Measurements from ENCODE around the gene PCNP. TPM values are rescaled to one million over a fixed set of nuclear protein-coding genes. Genes with fewer than 3 reads are reported as not detected.
A peak's percentile ranks its signal among the peaks of the same experiment; 100 is the strongest.
"Not testable (repeated sequence)": the region's sequence is repeated elsewhere in the genome, so short reads cannot be mapped to it uniquely, and the experiment has no call there.

Gene PCNP
- total RNA-seq, 2 donors from 2014 or later = 211 to 242 TPM

DNA sequence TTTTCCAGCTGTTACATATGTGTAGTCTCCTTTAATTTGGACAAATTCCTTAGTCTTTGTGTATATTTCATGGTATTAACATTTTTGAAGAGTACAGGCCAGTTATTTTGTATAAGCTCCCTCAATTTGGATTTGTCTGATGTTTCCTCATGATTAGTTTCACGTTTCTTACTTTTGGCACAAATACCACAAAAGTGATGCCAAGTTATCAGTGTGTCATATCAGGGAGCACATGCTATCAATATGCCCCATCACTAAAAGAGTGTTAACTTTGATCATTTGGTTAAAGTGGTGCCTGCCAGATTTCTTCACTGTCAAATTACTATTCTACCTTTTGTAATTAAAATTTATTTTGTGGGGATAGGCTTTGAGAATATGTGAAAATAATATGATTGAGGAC, 14.6 kb downstream of the PCNP start:
- Mint-ChIP-seq H3K36me3 (ENCODE audit: insufficient read depth in 2 of 2) (peaks cover 7 to 33% of the 10 kb centered on the region in 2 donors), H3K27ac (peak overlapping the region; percentile 75), H3K27me3 (ENCODE audit: low read depth) (no peaks in the 10 kb centered on the region), H3K9me3 (no peaks in the 10 kb centered on the region), H3K4me1 (ENCODE audit: low read depth) (peaks cover 32% of the 10 kb centered on the region), H3K4me3 (no peak overlapping the region)
- ATAC-seq (replicated peaks in 1 of 2) (no peak), DNase-seq (no peak)

DNA sequence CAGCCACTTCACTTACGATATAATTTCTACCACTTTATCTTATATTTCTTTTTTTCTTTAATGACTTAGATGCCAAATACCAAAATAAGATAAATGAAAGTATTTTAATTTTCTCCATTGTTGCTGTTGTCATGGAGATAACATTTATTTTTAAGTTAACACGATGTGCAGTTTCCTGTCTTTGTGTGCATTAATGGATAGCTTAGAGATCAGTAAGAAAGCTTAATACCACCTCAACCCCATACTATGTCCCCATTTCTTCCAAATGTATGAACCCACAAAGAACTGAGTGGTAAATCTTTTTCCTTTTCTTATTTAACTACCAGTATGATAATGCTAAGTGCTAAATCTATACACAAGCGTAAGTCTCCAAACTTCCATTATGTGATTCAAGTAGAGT, 17.1 kb downstream of the PCNP start:
- Mint-ChIP-seq H3K4me3 (no peak overlapping the region), H3K9me3 (no peaks in the 10 kb centered on the region), H3K27ac (no peak overlapping the region), H3K4me1 (ENCODE audit: low read depth) (peaks cover 13% of the 10 kb centered on the region), H3K27me3 (ENCODE audit: low read depth) (no peaks in the 10 kb centered on the region), H3K36me3 (ENCODE audit: insufficient read depth in 2 of 2) (peaks cover 4 to 28% of the 10 kb centered on the region in 2 donors)
- DNase-seq (no peak), ATAC-seq (replicated peaks in 1 of 2) (no peak)

DNA sequence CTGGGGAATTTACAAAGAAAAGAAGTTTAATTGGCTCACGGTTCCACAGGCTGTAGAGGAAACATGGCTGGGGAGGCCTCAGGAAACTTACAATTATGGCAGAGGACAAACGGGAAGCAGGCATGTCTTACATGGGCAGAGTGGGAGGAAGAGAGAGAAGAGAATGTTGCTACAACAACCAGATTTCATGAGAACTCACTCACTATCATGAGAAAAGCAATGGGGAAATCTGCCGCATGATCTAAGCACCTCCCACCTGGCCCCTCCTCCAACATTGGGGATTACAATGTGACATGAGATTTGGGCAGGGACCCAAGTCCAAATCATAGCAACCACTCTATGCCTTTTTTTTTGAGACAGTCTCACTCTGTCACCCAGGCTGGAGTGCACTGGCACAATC, 28.8 kb downstream of the PCNP start:
- peaks cover 0 to 8% of the 10 kb centered on the region in 2 donors for H3K36me3 Mint-ChIP-seq (ENCODE audit: insufficient read depth in 2 of 2)
- H3K4me1 Mint-ChIP-seq (ENCODE audit: low read depth) = peaks cover 9% of the 10 kb centered on the region
- DNase-seq (no peak), ATAC-seq (replicated peaks in 1 of 2) (no peak)
- peaks cover 0 to 1% of the 10 kb centered on the region in 2 donors for H3K9me3 Mint-ChIP-seq
- no peaks in the 10 kb centered on the region for H3K27me3 Mint-ChIP-seq (ENCODE audit: low read depth)
- no peak overlapping the region for H3K27ac Mint-ChIP-seq
- no peak overlapping the region for H3K4me3 Mint-ChIP-seq

DNA sequence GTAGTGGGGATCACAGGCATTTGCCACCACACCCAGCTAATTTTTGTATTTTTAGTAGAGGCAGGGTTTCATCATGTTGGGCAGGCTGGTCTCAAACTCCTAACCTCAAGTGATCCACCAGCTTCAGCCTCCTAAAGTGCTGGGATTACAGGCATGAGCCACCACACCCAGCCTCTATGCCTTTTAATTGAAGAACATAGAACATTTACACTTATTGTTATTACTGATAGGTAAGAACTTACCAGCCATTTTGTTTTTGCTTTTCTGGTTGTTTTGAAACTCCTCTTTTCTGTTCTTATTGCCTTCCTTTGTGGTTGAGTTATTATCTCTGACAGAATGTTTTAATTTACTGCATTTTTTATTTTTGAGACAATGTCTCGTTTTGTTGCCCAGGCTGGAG, 29.2 kb downstream of the PCNP start:
- ATAC-seq (replicated peaks in 1 of 2) = no peak
- H3K4me1 Mint-ChIP-seq (ENCODE audit: low read depth) = peaks cover 9% of the 10 kb centered on the region
- peaks cover 0 to 1% of the 10 kb centered on the region in 2 donors for H3K9me3 Mint-ChIP-seq
- no peak for DNase-seq
- peaks cover 0 to 8% of the 10 kb centered on the region in 2 donors for H3K36me3 Mint-ChIP-seq (ENCODE audit: insufficient read depth in 2 of 2)
- no peak overlapping the region for H3K27ac Mint-ChIP-seq
- H3K4me3 Mint-ChIP-seq = no peak overlapping the region
- no peaks in the 10 kb centered on the region for H3K27me3 Mint-ChIP-seq (ENCODE audit: low read depth)

DNA sequence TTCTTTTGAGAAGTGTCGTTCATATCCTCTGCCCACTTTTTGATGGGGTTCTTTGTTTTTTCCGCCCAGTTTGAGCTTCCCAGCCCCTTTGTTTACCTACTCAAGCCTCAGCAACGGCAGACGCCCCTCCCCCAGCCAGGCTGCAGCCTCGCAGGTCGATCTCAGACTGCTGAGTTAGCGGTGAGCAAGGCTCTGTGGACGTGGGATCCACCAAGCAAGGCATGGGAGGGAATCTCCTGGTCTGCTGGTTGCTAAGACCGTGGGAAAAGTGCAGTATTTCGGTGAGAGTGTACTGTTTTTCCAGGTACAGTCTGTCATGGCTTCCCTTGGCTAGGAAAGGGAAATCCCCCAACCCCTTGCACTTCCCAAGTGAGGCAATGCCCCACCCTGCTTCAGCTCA, 31.4 kb downstream of the PCNP start:
- H3K27ac Mint-ChIP-seq; H3K9me3 Mint-ChIP-seq; H3K4me1 Mint-ChIP-seq (ENCODE audit: low read depth); DNase-seq; ATAC-seq (replicated peaks in 1 of 2); H3K4me3 Mint-ChIP-seq; H3K27me3 Mint-ChIP-seq (ENCODE audit: low read depth); H3K36me3 Mint-ChIP-seq (ENCODE audit: insufficient read depth in 2 of 2): not testable (repeated sequence)

DNA sequence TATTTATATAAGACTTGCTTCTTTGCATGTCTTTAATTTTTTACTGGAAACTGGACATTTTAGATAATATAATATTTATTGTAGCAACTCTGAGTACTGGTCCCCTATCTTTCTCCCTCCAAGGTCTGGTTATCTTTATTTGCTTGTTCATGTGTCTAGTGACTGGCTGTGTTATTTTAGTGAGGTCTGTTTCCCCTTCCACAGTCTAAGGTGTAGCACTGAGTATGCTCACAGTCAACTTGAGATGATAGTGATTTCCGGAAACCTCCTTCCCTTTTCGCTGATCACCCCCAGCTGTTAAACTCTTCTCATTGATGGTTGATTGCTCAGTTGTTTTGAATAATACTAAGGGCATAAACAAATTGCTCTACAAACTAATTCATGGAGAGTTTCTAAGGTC, 37.0 kb downstream of the PCNP start:
- Mint-ChIP-seq H3K4me3 (no peak overlapping the region), H3K27ac (no peak overlapping the region)
- no peak for DNase-seq

DNA sequence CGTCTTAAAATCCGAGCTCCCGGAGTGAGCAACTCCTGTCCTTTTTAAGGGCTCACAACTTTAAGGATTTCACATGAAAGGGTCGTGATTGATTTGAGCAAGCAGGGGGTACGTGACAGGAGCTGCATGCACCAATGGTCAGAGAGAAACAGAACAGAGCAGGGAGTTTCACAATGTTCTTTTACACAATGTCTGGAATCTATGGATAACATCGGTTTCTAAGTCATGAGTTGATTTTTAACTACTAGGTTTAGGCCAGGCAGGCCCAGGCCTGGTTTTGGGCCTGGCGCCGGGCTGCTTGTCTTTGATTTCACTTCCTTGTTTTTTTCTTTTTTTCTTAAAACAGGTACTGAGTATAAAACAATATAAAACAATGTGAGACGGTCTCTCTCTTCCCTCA, 39.0 kb downstream of the PCNP start:
- not testable (repeated sequence) for ATAC-seq (replicated peaks in 1 of 2); H3K9me3 Mint-ChIP-seq; DNase-seq; H3K27me3 Mint-ChIP-seq (ENCODE audit: low read depth); H3K27ac Mint-ChIP-seq; H3K36me3 Mint-ChIP-seq (ENCODE audit: insufficient read depth in 2 of 2); H3K4me3 Mint-ChIP-seq; H3K4me1 Mint-ChIP-seq (ENCODE audit: low read depth)

More for the DNA sequence above, 37.0 kb downstream of the PCNP start:
- Mint-ChIP-seq H3K36me3 (ENCODE audit: insufficient read depth in 2 of 2) (no peaks in the 10 kb centered on the region), H3K27me3 (ENCODE audit: low read depth) (no peaks in the 10 kb centered on the region), H3K9me3 (no peaks in the 10 kb centered on the region), H3K4me1 (ENCODE audit: low read depth) (no peaks in the 10 kb centered on the region)
- ATAC-seq (replicated peaks in 1 of 2) = peak in 1 of 2 donors; percentile 29

DNA sequence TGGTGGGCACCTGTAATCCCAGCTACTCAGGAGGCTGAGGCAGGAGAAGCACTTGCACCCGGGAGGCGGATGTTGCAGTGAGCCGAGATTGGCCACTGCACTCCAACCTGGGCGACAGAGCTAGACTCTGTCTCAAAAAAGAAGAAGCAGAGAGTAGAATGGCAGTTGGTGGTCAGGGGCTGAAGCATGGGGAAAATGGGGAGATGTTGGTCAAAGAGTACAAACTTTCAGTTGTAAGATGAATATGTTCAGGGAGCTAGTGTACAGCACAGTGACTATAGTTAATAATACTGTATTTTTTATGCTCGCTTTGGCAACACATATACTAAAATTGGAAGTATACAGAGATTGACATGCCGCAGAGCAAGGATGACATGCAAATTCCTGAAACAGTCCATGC, 41.5 kb downstream of the PCNP start:
- no peak for ATAC-seq (replicated peaks in 1 of 2)

DNA sequence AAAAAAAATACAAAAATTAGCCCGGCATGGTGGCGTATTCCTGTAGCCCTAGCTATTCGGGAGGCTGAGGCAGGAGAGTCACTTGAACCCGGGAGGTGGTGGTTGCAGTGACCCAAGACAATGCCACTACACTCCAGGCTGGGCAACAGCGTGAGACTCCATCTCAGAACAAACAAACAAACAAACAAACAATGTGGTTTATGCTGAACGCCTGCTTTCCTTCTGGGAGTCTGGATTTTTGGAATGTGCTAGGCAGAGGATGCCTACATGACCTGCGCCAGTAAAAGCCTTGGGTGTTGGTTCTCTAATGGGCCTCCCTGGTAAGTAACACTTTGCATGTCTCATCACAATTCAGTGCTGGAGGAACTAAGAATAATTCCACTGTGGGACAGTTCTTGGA, 43.5 kb downstream of the PCNP start:
- no peaks in the 10 kb centered on the region for H3K36me3 Mint-ChIP-seq (ENCODE audit: insufficient read depth in 2 of 2)
- DNase-seq = no peak
- ATAC-seq (replicated peaks in 1 of 2) = no peak
- H3K27me3 Mint-ChIP-seq (ENCODE audit: low read depth) = no peaks in the 10 kb centered on the region
- H3K4me1 Mint-ChIP-seq (ENCODE audit: low read depth) = no peaks in the 10 kb centered on the region
- H3K9me3 Mint-ChIP-seq = no peaks in the 10 kb centered on the region
- no peak overlapping the region for H3K27ac Mint-ChIP-seq
- no peak overlapping the region for H3K4me3 Mint-ChIP-seq

More for the DNA sequence above, 41.5 kb downstream of the PCNP start:
- H3K4me3 Mint-ChIP-seq = no peak overlapping the region
- no peaks in the 10 kb centered on the region for H3K36me3 Mint-ChIP-seq (ENCODE audit: insufficient read depth in 2 of 2)
- no peaks in the 10 kb centered on the region for H3K9me3 Mint-ChIP-seq
- no peaks in the 10 kb centered on the region for H3K27me3 Mint-ChIP-seq (ENCODE audit: low read depth)
- DNase-seq = no peak
- no peaks in the 10 kb centered on the region for H3K4me1 Mint-ChIP-seq (ENCODE audit: low read depth)
- H3K27ac Mint-ChIP-seq = no peak overlapping the region

DNA sequence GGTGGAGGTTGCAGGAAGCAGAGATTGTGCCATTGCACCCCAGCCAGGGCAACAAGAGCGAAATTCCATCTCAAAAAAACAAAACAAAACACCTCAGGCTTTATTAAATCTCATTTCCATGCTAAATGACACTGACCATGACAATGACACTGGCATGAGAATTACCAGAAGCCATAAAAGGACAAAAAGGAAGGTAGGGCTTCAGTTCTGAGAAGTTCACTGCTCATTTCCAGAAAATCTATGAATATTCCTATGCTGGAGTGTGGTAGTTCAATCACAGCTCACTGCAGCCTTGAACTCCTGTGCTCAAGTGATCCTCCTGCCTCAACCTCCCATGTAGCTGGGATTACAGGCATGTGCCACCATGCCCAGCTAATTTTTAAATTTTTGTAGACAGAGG, 44.7 kb downstream of the PCNP start:
- no peaks in the 10 kb centered on the region for H3K27me3 Mint-ChIP-seq (ENCODE audit: low read depth)
- ATAC-seq (replicated peaks in 1 of 2) (no peak), DNase-seq (no peak)
- H3K9me3 Mint-ChIP-seq = no peaks in the 10 kb centered on the region
- H3K27ac Mint-ChIP-seq = no peak overlapping the region
- H3K36me3 Mint-ChIP-seq (ENCODE audit: insufficient read depth in 2 of 2) = no peaks in the 10 kb centered on the region
- H3K4me1 Mint-ChIP-seq (ENCODE audit: low read depth) = no peaks in the 10 kb centered on the region
- H3K4me3 Mint-ChIP-seq = no peak overlapping the region

DNA sequence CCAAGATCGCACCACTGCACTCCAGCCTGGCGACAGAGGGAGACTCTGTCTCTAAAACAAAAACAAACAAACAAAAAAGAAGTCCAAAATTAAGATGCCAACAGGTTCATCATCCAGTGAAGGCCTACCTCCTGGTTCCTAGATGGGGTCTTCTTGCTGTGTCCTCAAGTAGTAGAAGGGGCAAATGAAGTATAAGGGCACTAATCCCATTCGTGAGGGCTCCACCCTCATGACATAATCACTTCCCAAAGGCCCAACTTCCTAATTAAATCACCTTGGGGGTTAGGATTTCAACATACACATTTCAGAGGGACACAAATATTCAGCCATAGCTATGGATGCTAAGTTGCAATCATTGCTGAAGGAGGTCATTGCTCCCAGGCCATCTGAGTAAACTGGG, 45.8 kb downstream of the PCNP start:
- Mint-ChIP-seq H3K27me3 (ENCODE audit: low read depth) (no peaks in the 10 kb centered on the region), H3K27ac (no peak overlapping the region), H3K4me1 (ENCODE audit: low read depth) (no peaks in the 10 kb centered on the region), H3K9me3 (no peaks in the 10 kb centered on the region), H3K4me3 (no peak overlapping the region), H3K36me3 (ENCODE audit: insufficient read depth in 2 of 2) (peaks cover 0 to under 1% of the 10 kb centered on the region in 2 donors)
- no peak for ATAC-seq (replicated peaks in 1 of 2)
- no peak for DNase-seq

DNA sequence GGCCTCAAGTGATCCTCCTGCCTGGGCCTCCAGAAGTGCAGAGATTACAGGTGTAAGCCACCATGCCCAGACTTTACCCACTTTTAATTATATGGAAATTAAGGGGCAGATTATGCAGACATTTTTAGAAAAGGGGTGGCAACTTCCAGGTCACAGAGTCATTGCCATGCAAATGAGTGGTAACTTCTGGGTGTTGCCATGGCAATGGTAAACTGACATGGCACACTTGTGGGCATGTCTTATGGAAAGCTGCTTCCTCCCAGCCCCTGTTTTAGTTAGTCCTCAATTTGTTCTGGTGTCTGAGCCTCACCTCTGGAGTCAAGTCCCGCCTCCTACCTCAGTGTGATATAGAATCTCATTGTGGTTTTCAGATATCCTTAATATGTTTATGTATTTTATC, 49.7 kb downstream of the PCNP start:
- Mint-ChIP-seq H3K4me3 (no peak overlapping the region), H3K27me3 (ENCODE audit: low read depth) (no peaks in the 10 kb centered on the region), H3K27ac (no peak overlapping the region), H3K9me3 (no peaks in the 10 kb centered on the region), H3K4me1 (ENCODE audit: low read depth) (no peaks in the 10 kb centered on the region), H3K36me3 (ENCODE audit: insufficient read depth in 2 of 2) (peaks cover 0 to 3% of the 10 kb centered on the region in 2 donors)
- DNase-seq (no peak), ATAC-seq (replicated peaks in 1 of 2) (no peak)

DNA sequence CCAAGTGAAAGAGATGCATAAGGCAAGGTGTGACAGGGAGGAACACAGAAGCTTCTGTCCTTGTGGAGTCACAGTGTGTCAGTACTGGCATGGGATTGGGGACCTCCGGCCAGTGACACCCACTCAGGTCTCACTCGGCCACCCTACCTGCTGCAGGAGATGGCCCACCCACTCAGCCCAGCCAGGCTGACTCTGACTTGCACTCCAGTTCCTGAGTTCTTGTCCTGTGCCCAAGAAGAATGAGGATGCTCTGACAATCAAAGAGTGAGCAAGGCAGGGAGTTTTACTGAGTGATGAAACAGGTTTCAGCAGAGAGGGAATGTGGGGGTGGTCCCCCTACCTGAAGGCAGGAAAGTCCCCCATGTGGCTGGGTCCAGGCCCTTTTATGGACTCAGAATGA, 50.9 kb downstream of the PCNP start:
- DNase-seq (no peak), ATAC-seq (replicated peaks in 1 of 2) (no peak)
- Mint-ChIP-seq H3K27ac (no peak overlapping the region), H3K27me3 (ENCODE audit: low read depth) (no peaks in the 10 kb centered on the region), H3K36me3 (ENCODE audit: insufficient read depth in 2 of 2) (peaks cover 0 to 3% of the 10 kb centered on the region in 2 donors), H3K4me3 (no peak overlapping the region), H3K9me3 (no peaks in the 10 kb centered on the region), H3K4me1 (ENCODE audit: low read depth) (no peaks in the 10 kb centered on the region)

DNA sequence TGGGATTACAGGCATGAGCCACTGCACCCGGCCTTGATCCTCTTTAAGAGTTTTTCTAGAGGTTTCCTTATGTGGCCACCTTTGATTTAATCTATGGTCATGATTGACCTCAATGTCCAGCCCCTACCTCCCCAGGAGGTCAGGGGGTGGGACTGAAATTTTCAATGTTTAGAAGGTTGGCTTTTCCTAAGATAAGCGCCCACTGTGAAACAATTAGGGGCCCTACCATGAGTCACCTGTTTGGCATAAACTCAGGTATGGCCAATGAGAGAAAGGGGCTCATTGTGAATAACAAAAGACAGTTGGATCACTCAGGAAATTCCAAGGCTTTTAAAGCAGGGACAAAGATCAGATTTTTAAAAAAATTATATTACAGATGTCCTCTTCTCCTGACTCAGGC, 51.9 kb downstream of the PCNP start:
- DNase-seq (no peak), ATAC-seq (replicated peaks in 1 of 2) (no peak)
- no peak overlapping the region for H3K4me3 Mint-ChIP-seq
- H3K9me3 Mint-ChIP-seq = no peaks in the 10 kb centered on the region
- H3K4me1 Mint-ChIP-seq (ENCODE audit: low read depth) = no peaks in the 10 kb centered on the region
- no peak overlapping the region for H3K27ac Mint-ChIP-seq
- no peaks in the 10 kb centered on the region for H3K27me3 Mint-ChIP-seq (ENCODE audit: low read depth)
- peaks cover 0 to 3% of the 10 kb centered on the region in 2 donors for H3K36me3 Mint-ChIP-seq (ENCODE audit: insufficient read depth in 2 of 2)

Measured in activated T-cell treated with anti-CD3 and anti-CD28 coated beads, Interleukin-2, amount 50 U/mL, for 72 hours (primary cell).